SK-N-SH (cell line): ENCODE measurements around the gene GPC5. TPM values are rescaled to one million over a fixed set of nuclear protein-coding genes. Genes with fewer than 3 reads are reported as not detected.

ENCODE experiments used
- CTCF ChIA-PET: fragments of 300-600, 350-600 bp; formaldehyde crosslinking; extraction: SDS; loops from one replicate; lab custom pipeline; 2021; lab: Yijun Ruan, JAX
- POLR2A ChIA-PET: fragments of 350-600 bp; sonication (Branson Sonifier 250); formaldehyde crosslinking; extraction: SDS; loops from one replicate; lab custom pipeline; 2020; ENCODE audit warnings: antibody characterized with exemption, inconsistent platforms; lab: Yijun Ruan, JAX
- DNase-seq: peaks from one replicate; pipeline ENCODE4 v3.0.0; 2012
- H2AFZ ChIP-seq: fragments of 200-600 bp; sonication (generic); 2 replicates; pipeline ENCODE4 v1.8.1; 2016; ENCODE audit warnings: antibody characterized with exemption, mild to moderate bottlenecking, low read depth
- H3F3A ChIP-seq: fragments of 200-600 bp; sonication (generic); replicated peaks from 2 replicates; pipeline ENCODE3; 2016; ENCODE audit warnings: antibody characterized with exemption, mild to moderate bottlenecking; ENCODE audit not compliant: insufficient read depth
- H3K27ac ChIP-seq, 2 experiments: fragments of 200-500 bp in 1 of 2; fragments of 200-600 bp in 1 of 2; sonication (Bioruptor generic) in 1 of 2; sonication (generic), shearing (Covaris generic) in 1 of 2; 2 replicates each; pipeline versions ENCODE4 v1.5.1 to v1.6.1; 2014 to 2016; ENCODE audit warnings: low read depth in 2 of 2, inconsistent platforms in 1 of 2, low read length in 1 of 2, mild to moderate bottlenecking in 1 of 2, mixed read lengths in 1 of 2
- H3K27me3 ChIP-seq: fragments of 200-600 bp; sonication (generic), shearing (Covaris generic); 2 replicates; pipeline ENCODE4 v1.6.1; 2016; ENCODE audit warnings: mixed run types; ENCODE audit not compliant: insufficient read depth
- H3K36me3 ChIP-seq, 2 experiments: fragments of 200-500 bp in 1 of 2; fragments of 200-600 bp in 1 of 2; sonication (Bioruptor generic) in 1 of 2; sonication (generic) in 1 of 2; replicated peaks in 1 of 2; 2 replicates each; pipeline versions ENCODE3 to v1.5.1; 2014 to 2016; ENCODE audit warnings: low read length in 1 of 2, mild to moderate bottlenecking in 1 of 2; ENCODE audit not compliant: insufficient read depth in 2 of 2, control insufficient read depth in 1 of 2
- H3K4me1 ChIP-seq, 2 experiments: fragments of 200-500 bp in 1 of 2; fragments of 200-600 bp in 1 of 2; sonication (Bioruptor generic) in 1 of 2; sonication (generic), shearing (Covaris generic) in 1 of 2; 2 replicates each; pipeline versions ENCODE4 v1.5.1 to v1.6.1; 2014 to 2016; ENCODE audit warnings: low read depth in 1 of 2, low read length in 1 of 2, mixed run types in 1 of 2; ENCODE audit not compliant: insufficient read depth in 2 of 2, control insufficient read depth in 1 of 2
- H3K4me2 ChIP-seq: fragments of 200-600 bp; sonication (generic), shearing (Covaris generic); 2 replicates; pipeline ENCODE4 v1.6.1; 2017; ENCODE audit warnings: mixed run types
- H3K4me3 ChIP-seq, 2 experiments: fragments of 200-500 bp in 1 of 2; fragments of 200-600 bp in 1 of 2; sonication (Bioruptor generic) in 1 of 2; sonication (generic), shearing (Covaris generic) in 1 of 2; 2 replicates each; pipeline versions ENCODE4 v1.5.1 to v1.8.1; 2014 to 2016; ENCODE audit warnings: low read depth in 2 of 2, inconsistent platforms in 1 of 2, low read length in 1 of 2, mild to moderate bottlenecking in 1 of 2, mixed read lengths in 1 of 2, moderate library complexity in 1 of 2
- H3K79me2 ChIP-seq: fragments of 200-600 bp; sonication (generic); 2 replicates; pipeline ENCODE4 v1.8.1; 2017; ENCODE audit warnings: mild to moderate bottlenecking; ENCODE audit not compliant: insufficient read depth
- H3K9ac ChIP-seq: fragments of 200-600 bp; sonication (generic); 2 replicates; pipeline ENCODE4 v1.6.1; 2017; ENCODE audit warnings: mixed run types
- H3K9me2 ChIP-seq: fragments of 200-600 bp; sonication (generic); 2 replicates; pipeline ENCODE4 v1.6.1; 2017; ENCODE audit warnings: mixed run types
- H3K9me3 ChIP-seq: fragments of 200-600 bp; sonication (generic); 2 replicates; pipeline ENCODE4 v1.6.1; 2017; ENCODE audit warnings: mixed run types, mild to moderate bottlenecking, moderate library complexity
- H4K20me1 ChIP-seq: fragments of 200-600 bp; sonication (generic); 2 replicates; pipeline ENCODE4 v1.6.1; 2017; ENCODE audit warnings: mild to moderate bottlenecking, mixed run types; ENCODE audit not compliant: insufficient read depth
- EP300 ChIP-seq, 2 experiments: IDR thresholded peaks; 2 replicates each; pipeline versions ENCODE4 v1.4.0 to v1.6.1; 2012; ENCODE audit warnings: borderline replicate concordance in 1 of 2, low read depth in 1 of 2, low read length in 1 of 2
- FOSL2 ChIP-seq: IDR thresholded peaks from 2 replicates; pipeline ENCODE4 v1.4.0; 2012; ENCODE audit warnings: low read depth, mild to moderate bottlenecking, moderate library complexity, borderline replicate concordance
- FOXJ3 ChIP-seq: sonication (generic); formaldehyde crosslinking; IDR thresholded peaks from 2 replicates; pipeline ENCODE4 v1.5.1; 2020; ENCODE audit warnings: mild to moderate bottlenecking, missing genetic modification reagents
- GATA2 ChIP-seq: sonication (generic); formaldehyde crosslinking; IDR thresholded peaks from 2 replicates; pipeline ENCODE4 v1.5.0; 2020; ENCODE audit warnings: mild to moderate bottlenecking, missing genetic modification reagents
- IRF3 ChIP-seq: fragments of 150-350 bp; IDR thresholded peaks from 2 replicates; pipeline ENCODE4 v1.6.1; 2016; ENCODE audit warnings: mild to moderate bottlenecking, low read depth, low read length
- JUND ChIP-seq: IDR thresholded peaks from 2 replicates; pipeline ENCODE4 v1.4.0; 2012
- MAX ChIP-seq: IDR thresholded peaks from 2 replicates; pipeline ENCODE4 v1.4.0; 2012; ENCODE audit warnings: low read depth
- MXI1 ChIP-seq: IDR thresholded peaks from 2 replicates; pipeline ENCODE4 v1.6.1; 2012; ENCODE audit warnings: mild to moderate bottlenecking, low read depth, low read length, improper control_type of control experiment
- NFIC ChIP-seq: IDR thresholded peaks from 2 replicates; pipeline ENCODE4 v1.4.0; 2012; ENCODE audit warnings: borderline replicate concordance
- PBX3 ChIP-seq: IDR thresholded peaks from 2 replicates; pipeline ENCODE4; 2012
- RAD21 ChIP-seq: IDR thresholded peaks from 2 replicates; pipeline ENCODE4 v1.6.1; 2012; ENCODE audit warnings: mild to moderate bottlenecking, low read length
- SIN3A ChIP-seq: IDR thresholded peaks from 2 replicates; pipeline ENCODE4 v1.6.1; 2012; ENCODE audit warnings: low read depth, mild to moderate bottlenecking, low read length, moderate library complexity, borderline replicate concordance
- TCF12 ChIP-seq: IDR thresholded peaks from 2 replicates; pipeline ENCODE4 v1.4.0; 2012
- WGBS: methylation state at CpG from one replicate; pipeline ENCODE4 v1.1.6; 2017; ENCODE audit warnings: low lambda C conversion rate; 5-methylcytosine and 5-hydroxymethylcytosine counted together
- polyA plus RNA-seq, 3 experiments: library from polyadenylated mRNA; depleted of rRNA; stranded (reverse); fragments of >200 nt; gene quantifications; 2 replicates each; pipeline ENCODE4 v1.2.3, GENCODE V29; 2012
- TF ChIP-seq, protein P1 (sequence below): fragments of 150-350 bp; IDR thresholded peaks from 2 replicates; pipeline ENCODE4 v1.6.1; 2017; ENCODE audit warnings: antibody characterized with exemption, low read length, low read depth, borderline replicate concordance

The GPC5 gene
- polyA plus RNA-seq, 1 of the 3 experiments (the other 2 are of a cell fraction) = 0.03 TPM

DNA sequence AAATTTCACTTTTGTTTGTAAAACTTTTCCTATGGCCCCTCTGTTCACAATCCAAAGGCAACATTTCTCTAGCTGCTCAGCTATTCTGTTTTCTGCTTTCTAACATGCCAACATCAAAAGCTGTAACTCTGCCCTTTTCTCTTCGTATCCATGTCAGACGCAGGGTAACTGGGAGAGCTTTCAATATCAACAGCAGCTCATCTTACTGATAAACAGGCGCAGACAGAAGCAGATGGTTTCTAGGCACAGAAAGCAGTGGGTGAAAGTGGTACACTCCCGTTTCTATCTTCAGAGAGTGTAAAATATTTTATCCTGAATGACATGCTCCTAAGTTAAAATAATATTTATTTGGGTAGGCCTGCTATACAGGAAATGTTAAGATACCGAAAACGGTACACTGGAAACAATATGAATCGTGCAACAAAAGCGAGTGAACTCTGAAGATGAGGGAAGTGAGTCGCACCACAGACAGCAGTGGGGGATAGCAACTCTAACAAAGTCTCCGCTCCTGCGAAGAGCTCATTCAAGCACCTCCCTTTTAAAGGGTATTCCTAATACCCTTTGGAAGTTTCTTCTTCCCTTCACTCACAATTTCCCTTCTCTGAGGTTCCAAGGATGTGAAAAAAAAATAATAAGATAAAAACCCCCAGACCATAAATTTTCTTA, 798.3 kb downstream of the GPC5 start:
- DNase-seq = peak; percentile 35
- no peaks in the 10 kb centered on the region for H4K20me1 ChIP-seq
- H3K36me3 ChIP-seq = no peaks in the 10 kb centered on the region
- no peak overlapping the region for H3K9ac ChIP-seq
- peak overlapping the region; percentile 12 to 28; a peak in 3 of 4 replicates for H3K27ac ChIP-seq
- H3K9me3 ChIP-seq = no peaks in the 10 kb centered on the region
- ChIA-PET CTCF (interaction anchor here (0.6 to 2.1 kb wide), 4 partner anchors 10 to 919 kb away, joined by 3 to 11 read pairs (median 6); no protein-coding TSS in a partner anchor), POLR2A (no interaction called here)
- H3K9me2 ChIP-seq = no peaks in the 10 kb centered on the region
- H3K4me2 ChIP-seq = peak overlapping the region; percentile 23
- peak overlapping the region; percentile 25 to 46 for H3K4me3 ChIP-seq
- WGBS = 41% methylated on average over 11 of the region's 11 CpGs
- no peaks in the 10 kb centered on the region for H3K79me2 ChIP-seq
- peaks cover 0 to 5% of the 10 kb centered on the region in 2 experiments; a peak in 2 of 4 replicates for H3K4me1 ChIP-seq
- TF ChIP-seq, protein P1, sequence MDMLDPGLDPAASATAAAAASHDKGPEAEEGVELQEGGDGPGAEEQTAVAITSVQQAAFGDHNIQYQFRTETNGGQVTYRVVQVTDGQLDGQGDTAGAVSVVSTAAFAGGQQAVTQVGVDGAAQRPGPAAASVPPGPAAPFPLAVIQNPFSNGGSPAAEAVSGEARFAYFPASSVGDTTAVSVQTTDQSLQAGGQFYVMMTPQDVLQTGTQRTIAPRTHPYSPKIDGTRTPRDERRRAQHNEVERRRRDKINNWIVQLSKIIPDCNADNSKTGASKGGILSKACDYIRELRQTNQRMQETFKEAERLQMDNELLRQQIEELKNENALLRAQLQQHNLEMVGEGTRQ = no peak
- peak; percentile 76 for TF ChIP-seq GATA2 (CRISPR knock-in tag)
- TF ChIP-seq RAD21 = 0 out of 2 replicates have a peak, but pooled peaks have one; percentile 11
- H2AFZ ChIP-seq = peak overlapping the region; percentile 78; the same call in 1 of the 2 replicates
- no peaks in the 10 kb centered on the region for H3K27me3 ChIP-seq
- no peaks in the 10 kb centered on the region for H3F3A ChIP-seq

GRCh38 chr13:92197669-92198068, 799.2 kb downstream of the GPC5 start:
- H3K9me3 ChIP-seq = no peaks in the 10 kb centered on the region
- H3F3A ChIP-seq = no peaks in the 10 kb centered on the region
- H2AFZ ChIP-seq = no peak overlapping the region
- H3K79me2 ChIP-seq = no peaks in the 10 kb centered on the region
- no peak overlapping the region for H3K27ac ChIP-seq
- no peaks in the 10 kb centered on the region for H3K36me3 ChIP-seq
- H3K9ac ChIP-seq = no peak overlapping the region
- TF ChIP-seq MXI1 (no peak), SIN3A (no peak), NFIC (no peak; the same call in 1 of the 2 replicates), TCF12 (peak; percentile 97), MAX (no peak), IRF3 (no peak), PBX3 (peak; percentile 54; the same call in 1 of the 2 replicates), JUND (peak; percentile 66), RAD21 (no peak), EP300 (IDR thresholded peaks at IDR 0.05; ENCODE audit: borderline replicate concordance in 1 of 2, low read depth in 1 of 2, low read length in 1 of 2) (peak in 1 of 2 experiments; percentile 54; a peak in 1 of 4 replicates), FOSL2 (peak; percentile 63; the same call in 1 of the 2 replicates), FOXJ3 (CRISPR knock-in tag) (no peak)
- TF ChIP-seq, all 33 proteins: peak for 5
- no peaks in the 10 kb centered on the region for H3K27me3 ChIP-seq
- DNase-seq = no peak
- H3K4me1 ChIP-seq = peaks cover 0 to 5% of the 10 kb centered on the region in 2 experiments; a peak in 2 of 4 replicates
- POLR2A ChIA-PET = no interaction called here
- H4K20me1 ChIP-seq = no peaks in the 10 kb centered on the region
- CTCF ChIA-PET = interaction anchor here (0.6 to 1.9 kb wide), 2 partner anchors 23 to 918 kb away, joined by 3 to 9 read pairs; no protein-coding TSS in a partner anchor
- 53% methylated on average over 4 of the region's 4 CpGs for WGBS
- H3K4me2 ChIP-seq = no peak overlapping the region
- H3K9me2 ChIP-seq = no peaks in the 10 kb centered on the region
- no peak overlapping the region for H3K4me3 ChIP-seq
